Vagina (tissue), 2 donors: ENCODE results near the gene GPR153.

Source experiments
- POLR2A ChIP-seq, 2 donors: fragments of 450-650 bp; IDR thresholded peaks; one replicate each; pipeline ENCODE4 v1.6.1; 2017; ENCODE audit warnings: antibody characterized with exemption in 2 of 2, mild to moderate bottlenecking in 2 of 2, moderate library complexity in 2 of 2
- TF ChIP-seq, protein P1 (sequence below), 3 experiments: fragments of 450-650 bp in 2 of 3; fragments of 200-600 bp in 1 of 3; sonication (generic) in 1 of 3; IDR thresholded peaks; one replicate each; pipeline ENCODE4 v1.5.1; 2017 to 2019; ENCODE audit warnings: antibody characterized with exemption in 3 of 3, mild to moderate bottlenecking in 2 of 3, moderate library complexity in 2 of 3

- TF ChIP-seq, protein P1, sequence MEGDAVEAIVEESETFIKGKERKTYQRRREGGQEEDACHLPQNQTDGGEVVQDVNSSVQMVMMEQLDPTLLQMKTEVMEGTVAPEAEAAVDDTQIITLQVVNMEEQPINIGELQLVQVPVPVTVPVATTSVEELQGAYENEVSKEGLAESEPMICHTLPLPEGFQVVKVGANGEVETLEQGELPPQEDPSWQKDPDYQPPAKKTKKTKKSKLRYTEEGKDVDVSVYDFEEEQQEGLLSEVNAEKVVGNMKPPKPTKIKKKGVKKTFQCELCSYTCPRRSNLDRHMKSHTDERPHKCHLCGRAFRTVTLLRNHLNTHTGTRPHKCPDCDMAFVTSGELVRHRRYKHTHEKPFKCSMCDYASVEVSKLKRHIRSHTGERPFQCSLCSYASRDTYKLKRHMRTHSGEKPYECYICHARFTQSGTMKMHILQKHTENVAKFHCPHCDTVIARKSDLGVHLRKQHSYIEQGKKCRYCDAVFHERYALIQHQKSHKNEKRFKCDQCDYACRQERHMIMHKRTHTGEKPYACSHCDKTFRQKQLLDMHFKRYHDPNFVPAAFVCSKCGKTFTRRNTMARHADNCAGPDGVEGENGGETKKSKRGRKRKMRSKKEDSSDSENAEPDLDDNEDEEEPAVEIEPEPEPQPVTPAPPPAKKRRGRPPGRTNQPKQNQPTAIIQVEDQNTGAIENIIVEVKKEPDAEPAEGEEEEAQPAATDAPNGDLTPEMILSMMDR (IDR thresholded peaks at IDR 0.05) = no peak
- no peak for TF ChIP-seq POLR2A (IDR thresholded peaks at IDR 0.05)
Measured at GRCh38 chr1:6212193-6212959, 48.5 kb downstream of the GPR153 start.
